Prostate gland (tissue), 2 donors: ENCODE measurements around the gene FMNL2. TPM values are rescaled to one million over a fixed set of nuclear protein-coding genes. Genes with fewer than 3 reads are reported as not detected.

ENCODE experiments used
- DNase-seq: peaks from one replicate; pipeline ENCODE4 v3.0.0-alpha.2; 2019; ENCODE audit warnings: low spot score
- H3K27ac ChIP-seq, 2 donors: fragments of 200-600 bp; sonication (generic); 2 replicates each; pipeline ENCODE4 v1.5.1; 2017 to 2019
- H3K27me3 ChIP-seq: fragments of 200-600 bp; sonication (generic); replicated peaks from 2 replicates; pipeline ENCODE4 v1.5.1; 2019; ENCODE audit not compliant: insufficient read depth
- H3K36me3 ChIP-seq, 2 donors: fragments of 200-600 bp; sonication (generic); 1 replicate in 1 of 2; 2 replicates in 1 of 2; pipeline versions ENCODE4 v1.5.1 to v1.8.1; 2017 to 2019
- H3K4me1 ChIP-seq: fragments of 200-600 bp; sonication (generic); replicated peaks from 2 replicates; pipeline ENCODE4 v1.5.1; 2019
- H3K4me3 ChIP-seq, 2 donors: fragments of 200-600 bp; sonication (generic); 2 replicates each; pipeline ENCODE4 v1.5.1; 2017 to 2019
- H3K9me3 ChIP-seq: fragments of 200-600 bp; sonication (generic); 2 replicates; pipeline ENCODE4 v1.5.1; 2017
- POLR2A ChIP-seq: fragments of 450-650 bp; IDR thresholded peaks from one replicate; pipeline ENCODE4 v1.6.1; 2016; ENCODE audit warnings: antibody characterized with exemption, mild to moderate bottlenecking
- POLR2AphosphoS5 ChIP-seq: sonication (generic); formaldehyde crosslinking; IDR thresholded peaks from one replicate; pipeline ENCODE4 v1.6.1; 2017; ENCODE audit warnings: antibody characterized with exemption
- WGBS: methylation state at CpG from one replicate; pipeline ENCODE4 v1.1.5; 2018; 5-methylcytosine and 5-hydroxymethylcytosine counted together
- intact Hi-C: fragments of 100-400 bp; cut with DNase I; formaldehyde crosslinking; loops from one replicate; pipeline ENCODE4 v1.14.2; 2022
- total RNA-seq, 2 donors: library from RNA; depleted of rRNA; stranded (reverse); fragments of >200 nt; gene quantifications; one replicate each; pipeline ENCODE4 v1.1.0, GENCODE V29; 2016
- TF ChIP-seq, protein P1 (sequence below), 4 experiments: fragments of 200-600 bp in 2 of 4; fragments of 450-650 bp in 2 of 4; sonication (generic) in 2 of 4; IDR thresholded peaks; 1 replicate in 3 of 4; 2 replicates in 1 of 4; pipeline ENCODE4 v1.5.1; 2016 to 2019; ENCODE audit warnings: antibody characterized with exemption in 4 of 4, mild to moderate bottlenecking in 2 of 4, moderate library complexity in 2 of 4

Gene FMNL2
- total RNA-seq, 2 donors from 2014 or later: 9.8 to 19.4 TPM

DNA sequence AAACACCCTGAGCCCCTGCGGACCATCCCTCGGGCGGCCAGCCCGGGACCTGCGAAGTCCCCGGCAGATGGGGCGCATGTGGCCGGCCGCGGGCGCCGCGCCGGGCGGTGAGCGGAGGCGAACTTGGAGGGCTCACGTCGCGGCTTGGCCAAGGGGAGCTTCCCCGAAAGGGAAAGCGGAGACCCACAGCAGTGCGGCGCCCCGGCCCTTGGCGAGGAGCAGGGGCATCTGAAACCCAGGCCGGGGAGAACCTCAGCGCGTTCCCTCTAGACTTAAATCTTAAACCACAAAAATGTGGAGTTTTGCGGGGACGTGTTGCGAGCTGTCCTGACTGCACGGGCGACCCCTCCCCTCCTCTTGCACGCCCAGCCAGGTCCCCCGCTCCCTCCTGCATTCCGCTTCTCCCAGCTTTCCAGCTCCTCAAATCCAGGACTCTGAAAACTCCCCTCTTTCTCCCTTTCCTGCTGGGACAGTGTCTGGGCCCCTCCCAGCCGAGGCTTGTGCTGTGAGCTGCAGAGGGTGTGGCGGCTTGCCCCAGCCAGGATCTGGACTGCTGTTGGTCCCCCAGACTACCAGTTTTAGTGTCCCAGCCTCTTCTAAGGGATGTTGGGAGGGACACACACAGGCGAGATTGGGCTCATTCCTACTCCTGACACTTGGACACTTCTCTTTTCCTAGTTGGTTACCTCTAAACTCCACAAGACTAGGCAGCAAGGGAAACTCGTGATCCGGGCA lies 1.3 kb downstream of the FMNL2 start:
- Histone ChIP-seq H3K36me3 (no peaks in the 10 kb centered on the region), H3K27me3 (no peaks in the 10 kb centered on the region), H3K9me3 (no peaks in the 10 kb centered on the region), H3K4me3 (peak overlapping the region; percentile 81), H3K4me1 (peaks cover 4% of the 10 kb centered on the region), H3K27ac (peak overlapping the region; percentile 70 to 81)
- 3% methylated on average over 40 of the region's 42 CpGs for WGBS
- no peak for TF ChIP-seq POLR2AphosphoS5
- TF ChIP-seq, protein P1, sequence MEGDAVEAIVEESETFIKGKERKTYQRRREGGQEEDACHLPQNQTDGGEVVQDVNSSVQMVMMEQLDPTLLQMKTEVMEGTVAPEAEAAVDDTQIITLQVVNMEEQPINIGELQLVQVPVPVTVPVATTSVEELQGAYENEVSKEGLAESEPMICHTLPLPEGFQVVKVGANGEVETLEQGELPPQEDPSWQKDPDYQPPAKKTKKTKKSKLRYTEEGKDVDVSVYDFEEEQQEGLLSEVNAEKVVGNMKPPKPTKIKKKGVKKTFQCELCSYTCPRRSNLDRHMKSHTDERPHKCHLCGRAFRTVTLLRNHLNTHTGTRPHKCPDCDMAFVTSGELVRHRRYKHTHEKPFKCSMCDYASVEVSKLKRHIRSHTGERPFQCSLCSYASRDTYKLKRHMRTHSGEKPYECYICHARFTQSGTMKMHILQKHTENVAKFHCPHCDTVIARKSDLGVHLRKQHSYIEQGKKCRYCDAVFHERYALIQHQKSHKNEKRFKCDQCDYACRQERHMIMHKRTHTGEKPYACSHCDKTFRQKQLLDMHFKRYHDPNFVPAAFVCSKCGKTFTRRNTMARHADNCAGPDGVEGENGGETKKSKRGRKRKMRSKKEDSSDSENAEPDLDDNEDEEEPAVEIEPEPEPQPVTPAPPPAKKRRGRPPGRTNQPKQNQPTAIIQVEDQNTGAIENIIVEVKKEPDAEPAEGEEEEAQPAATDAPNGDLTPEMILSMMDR (IDR thresholded peaks at IDR 0.05): no peak
- no peak for TF ChIP-seq POLR2A
- intact Hi-C loops: loop anchor here (5.0 to 10.0 kb wide), 7 partner anchors 61 to 379 kb away; partner anchors contain the start of genes ARL6IP6, PRPF40A and STAM2
- peak; percentile 41 for DNase-seq

DNA sequence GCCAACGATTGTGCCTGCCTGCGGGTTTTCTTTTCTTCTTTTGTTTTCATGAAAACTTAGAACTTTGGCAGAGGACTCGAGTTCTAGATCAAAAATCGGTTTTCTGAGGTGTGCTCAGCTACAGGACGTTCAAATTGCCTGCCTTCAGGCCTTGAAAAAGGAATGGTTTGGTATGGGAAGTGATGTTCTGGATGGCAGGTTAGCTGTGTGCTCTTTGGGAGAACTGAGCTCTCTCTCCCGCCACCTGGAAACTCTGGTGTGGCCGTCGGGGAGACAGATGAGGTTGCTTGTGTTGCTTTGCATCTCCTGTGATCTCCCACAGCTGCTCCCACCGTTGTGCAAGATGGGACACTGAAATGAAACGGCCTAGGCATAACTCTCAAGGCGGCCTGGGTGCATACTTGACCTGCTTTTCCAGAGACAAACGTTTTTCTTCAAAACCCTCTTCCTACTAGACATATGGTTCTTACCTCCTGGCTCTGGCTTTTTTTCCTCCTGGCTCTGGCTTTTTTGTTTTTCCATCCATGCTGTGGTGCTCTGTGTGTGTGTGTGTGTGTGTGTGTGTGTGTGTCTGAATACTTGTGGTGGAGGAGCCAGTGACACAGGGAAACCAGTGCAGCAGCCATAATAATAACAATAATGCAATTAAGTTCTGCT lies 2.0 kb downstream of the FMNL2 start:
- 13% methylated on average over 12 of the region's 12 CpGs for WGBS
- no peaks in the 10 kb centered on the region for H3K9me3 ChIP-seq
- intact Hi-C loops: loop anchor here (5.0 to 10.0 kb wide), 7 partner anchors 60 to 378 kb away; partner anchors contain the start of genes ARL6IP6, PRPF40A and STAM2
- H3K4me1 ChIP-seq: peaks cover 4% of the 10 kb centered on the region
- DNase-seq: peak; percentile 7
- no peaks in the 10 kb centered on the region for H3K36me3 ChIP-seq
- peak overlapping the region; percentile 81 for H3K4me3 ChIP-seq
- H3K27ac ChIP-seq: peak overlapping the region; percentile 70 to 81
- no peak for TF ChIP-seq POLR2AphosphoS5
- TF ChIP-seq, protein P1 (IDR thresholded peaks at IDR 0.05): no peak
- TF ChIP-seq POLR2A: no peak
- H3K27me3 ChIP-seq: no peaks in the 10 kb centered on the region

DNA sequence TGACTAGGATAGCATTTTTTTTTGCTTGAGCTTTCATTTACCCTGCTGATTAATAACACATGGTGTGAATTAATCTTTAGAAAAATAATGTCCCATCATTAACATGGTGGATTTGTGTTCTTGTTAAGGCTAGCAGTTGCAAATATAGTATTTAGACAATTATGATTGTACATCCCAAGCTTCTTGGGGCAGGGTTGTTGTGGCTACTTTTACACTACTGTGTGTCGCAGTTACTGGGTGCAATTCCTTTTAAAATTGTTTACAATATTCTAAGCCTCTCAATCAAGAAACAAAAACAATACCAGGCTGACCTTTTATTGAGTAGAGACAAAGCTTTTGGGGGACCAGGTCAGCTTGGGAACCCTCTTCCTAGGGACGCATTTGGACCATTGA lies 2.5 kb downstream of the FMNL2 start:
- intact Hi-C loops: loop anchor here (5.0 to 10.0 kb wide), 7 partner anchors 60 to 377 kb away; partner anchors contain the start of genes ARL6IP6, PRPF40A and STAM2
- peaks cover 4% of the 10 kb centered on the region for H3K4me1 ChIP-seq
- peak overlapping the region; percentile 70 to 81 for H3K27ac ChIP-seq
- no peak overlapping the region for H3K4me3 ChIP-seq
- DNase-seq: no peak
- WGBS: 63% methylated on average over 2 of the region's 2 CpGs
- no peak for TF ChIP-seq POLR2A
- no peaks in the 10 kb centered on the region for H3K9me3 ChIP-seq
- H3K36me3 ChIP-seq: no peaks in the 10 kb centered on the region
- H3K27me3 ChIP-seq: no peaks in the 10 kb centered on the region

DNA sequence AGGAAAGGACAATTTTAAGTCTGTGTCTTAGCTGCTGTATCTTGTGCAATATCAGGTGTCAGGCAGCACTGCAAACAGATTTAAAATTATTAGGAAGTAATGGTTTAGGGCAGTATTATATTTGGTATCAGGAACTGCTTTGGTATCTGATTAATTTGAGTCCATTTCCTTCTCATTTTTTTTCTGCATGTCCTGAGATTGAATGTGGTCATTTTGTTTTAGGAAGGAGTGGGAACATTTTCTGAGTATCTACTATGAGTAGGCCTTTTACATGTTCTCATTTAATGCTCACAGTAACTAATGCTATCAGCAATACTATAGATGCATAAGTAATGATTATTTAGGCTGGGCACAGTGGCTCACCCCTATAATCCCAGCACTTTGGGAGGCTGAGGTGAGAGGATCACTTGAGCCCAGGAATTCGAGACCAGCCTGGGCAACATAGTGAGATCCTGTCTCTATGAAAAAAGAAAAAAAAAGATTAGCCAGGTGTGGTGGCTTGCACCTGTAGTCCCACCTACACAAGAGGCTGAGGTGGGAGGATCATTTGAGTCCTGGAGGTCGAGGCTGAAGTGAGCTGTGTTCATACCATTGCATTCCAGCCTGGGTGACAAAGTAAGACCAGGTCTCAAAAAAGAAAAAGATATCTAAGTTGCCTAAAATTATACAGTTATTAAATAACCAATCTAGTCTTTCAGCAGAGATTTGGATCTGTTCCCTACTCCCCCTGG lies 4.7 kb downstream of the FMNL2 start:
- Histone ChIP-seq H3K27ac (no peak overlapping the region), H3K4me3 (no peak overlapping the region), H3K27me3 (no peaks in the 10 kb centered on the region), H3K36me3 (no peaks in the 10 kb centered on the region), H3K4me1 (peaks cover 4% of the 10 kb centered on the region), H3K9me3 (no peaks in the 10 kb centered on the region)
- intact Hi-C loops: loop anchor here (5.0 to 10.0 kb wide), 7 partner anchors 58 to 375 kb away; partner anchors contain the start of genes ARL6IP6, PRPF40A and STAM2
- WGBS: 87% methylated on average over 2 of the region's 2 CpGs
- TF ChIP-seq, protein P1 (IDR thresholded peaks at IDR 0.05): no peak
- TF ChIP-seq POLR2AphosphoS5 (no peak), POLR2A (no peak)
- DNase-seq: no peak
